ENCODE results near the gene SSBP4. TPM values are rescaled to one million over a fixed set of nuclear protein-coding genes. Genes with fewer than 3 reads are reported as not detected.

The SSBP4 gene
- total RNA-seq, 1 experiment from 2014 or later, result 46.1 TPM

GRCh38 chr19:18435842-18436670 lies 16.9 kb downstream of the SSBP4 start:
- Mint-ChIP-seq H3K36me3 (ENCODE audit: insufficient read depth in 1 of 3, low read depth in 3 of 3) (peaks cover 2 to 21% (median 19%) of the 10 kb centered on the region in 3 experiments; a peak in 6 of 7 replicates), H3K4me3 (peak overlapping the region; percentile 74 to 79), H3K4me1 (peaks cover 33 to 45% of the 10 kb centered on the region in 2 experiments), H3K27ac (peak overlapping the region in 2 of 3 experiments; percentile 34 to 57; a peak in 2 of 7 replicates), H3K27me3 (ENCODE audit: low read depth) (peaks cover 2% of the 10 kb centered on the region), H3K9me3 (no peaks in the 10 kb centered on the region; a peak in 1 of 5 replicates)
- Histone ChIP-seq H2BK5ac (ENCODE audit: insufficient read length, low read length) (no peak overlapping the region), H4K20me1 (ENCODE audit: control insufficient read depth, insufficient read depth, insufficient read length) (peaks cover 3% of the 10 kb centered on the region), H2BK20ac (ENCODE audit: low read depth, low read length, poor library complexity, severe bottlenecking) (no peak overlapping the region), H3K56ac (ENCODE audit: insufficient read length, low read depth, low read length) (no peak overlapping the region), H3T11ph (ENCODE audit: low read length) (no peak overlapping the region), H3K4me2 (ENCODE audit: insufficient read depth, insufficient read length, low read length) (peak overlapping the region; percentile 58), H4K91ac (ENCODE audit: insufficient read length, low read depth, low read length) (no peak overlapping the region), H3K18ac (ENCODE audit: insufficient read length, low read depth, low read length) (no peak overlapping the region), H2BK12ac (ENCODE audit: insufficient read length, low read depth, low read length) (no peak overlapping the region), H2AFZ (ENCODE audit: low read length) (no peak overlapping the region), H3K27ac (ENCODE audit: insufficient read length, low read depth, low read length) (no peak overlapping the region), H3K4me1 (ENCODE audit: insufficient read depth, low read length) (peaks cover 7% of the 10 kb centered on the region; the same call in 1 of the 2 replicates), H3K9me3 (ENCODE audit: control insufficient read depth, low read depth, low read length) (no peaks in the 10 kb centered on the region), H3K23ac (ENCODE audit: insufficient read length, low read depth, low read length) (no peak overlapping the region), H3K79me2 (ENCODE audit: insufficient read depth, low read length) (no peaks in the 10 kb centered on the region), H4K5ac (ENCODE audit: insufficient read length, low read depth, low read length) (no peak overlapping the region), H3K27me3 (ENCODE audit: insufficient read depth, low read length) (no peaks in the 10 kb centered on the region), H3K14ac (ENCODE audit: insufficient read depth, low read length) (no peak overlapping the region), H3K23me2 (ENCODE audit: insufficient read length, low read depth, low read length, poor library complexity, severe bottlenecking) (peaks cover 16% of the 10 kb centered on the region), H2AK5ac (ENCODE audit: insufficient read length, low read length) (no peak overlapping the region), H3K79me1 (ENCODE audit: insufficient read depth, low read depth, low read length, poor library complexity, severe bottlenecking) (no peaks in the 10 kb centered on the region), H4K8ac (replicated peaks; ENCODE audit: insufficient read length, low read depth, low read length) (no peak overlapping the region), H2BK120ac (ENCODE audit: low read depth, low read length, poor library complexity, severe bottlenecking) (no peak overlapping the region), H3K4ac (ENCODE audit: low read depth, low read length) (no peak overlapping the region), H3K9ac (ENCODE audit: extremely low read depth, insufficient read length, low read length) (no peak overlapping the region), H2BK15ac (ENCODE audit: low read depth, low read length) (no peak overlapping the region)
- no peak for DNase-seq
- no peak for TF ChIP-seq CTCF (conservative IDR thresholded peaks at IDR 0.05)
- WGBS (ENCODE audit: extremely low coverage, insufficient read length, low lambda C conversion rate), result no CpG with 5 or more reads among the region's 46 CpGs

Data from H9 (cell line).